HL-60 (cell line): Measurements from ENCODE around the gene TMIE.

Experiments used
- DNase-seq, 2 experiments: peaks; one replicate each; pipeline ENCODE4 v3.0.0-alpha.2; 2010 to 2020; ENCODE audit warnings: low read depth in 1 of 2, low spot score in 1 of 2
- H3K27ac ChIP-seq: fragments of 250-450 bp; sonication (Bioruptor Pico); replicated peaks from 2 replicates; pipeline ENCODE4 v1.5.1; 2020; ENCODE audit warnings: mild to moderate bottlenecking, moderate library complexity
- H3K27me3 ChIP-seq: fragments of 250-450 bp; sonication (Bioruptor Pico); 2 replicates; pipeline ENCODE4 v1.5.1; 2021; ENCODE audit warnings: mild to moderate bottlenecking, moderate library complexity; ENCODE audit not compliant: insufficient read depth, poor library complexity, severe bottlenecking
- H3K4me3 ChIP-seq: replicated peaks from 2 replicates; pipeline ENCODE4 v1.5.1; 2011; ENCODE audit warnings: mild to moderate bottlenecking, control low read depth, low read length; ENCODE audit not compliant: insufficient read depth
- GABPA ChIP-seq: IDR thresholded peaks from 2 replicates; pipeline ENCODE4 v1.6.1; 2012; ENCODE audit warnings: low read depth
- POLR2AphosphoS5 ChIP-seq: IDR thresholded peaks from 2 replicates; pipeline ENCODE4 v1.6.1; 2012; ENCODE audit warnings: low read depth
- SPI1 ChIP-seq: IDR thresholded peaks from 2 replicates; pipeline ENCODE4 v1.6.1; 2012; ENCODE audit warnings: low read depth, mild to moderate bottlenecking, borderline replicate concordance
- TF ChIP-seq, protein P1 (sequence below): IDR thresholded peaks from 2 replicates; pipeline ENCODE4 v1.6.1; 2012; ENCODE audit warnings: low read depth; ENCODE audit not compliant: insufficient replicate concordance
- TF ChIP-seq, protein P2 (sequence below): IDR thresholded peaks from one replicate; pipeline ENCODE4 v1.5.1; 2011; ENCODE audit warnings: low read length, control low read depth, inconsistent platforms; ENCODE audit not compliant: insufficient read depth

Gene TMIE

DNA sequence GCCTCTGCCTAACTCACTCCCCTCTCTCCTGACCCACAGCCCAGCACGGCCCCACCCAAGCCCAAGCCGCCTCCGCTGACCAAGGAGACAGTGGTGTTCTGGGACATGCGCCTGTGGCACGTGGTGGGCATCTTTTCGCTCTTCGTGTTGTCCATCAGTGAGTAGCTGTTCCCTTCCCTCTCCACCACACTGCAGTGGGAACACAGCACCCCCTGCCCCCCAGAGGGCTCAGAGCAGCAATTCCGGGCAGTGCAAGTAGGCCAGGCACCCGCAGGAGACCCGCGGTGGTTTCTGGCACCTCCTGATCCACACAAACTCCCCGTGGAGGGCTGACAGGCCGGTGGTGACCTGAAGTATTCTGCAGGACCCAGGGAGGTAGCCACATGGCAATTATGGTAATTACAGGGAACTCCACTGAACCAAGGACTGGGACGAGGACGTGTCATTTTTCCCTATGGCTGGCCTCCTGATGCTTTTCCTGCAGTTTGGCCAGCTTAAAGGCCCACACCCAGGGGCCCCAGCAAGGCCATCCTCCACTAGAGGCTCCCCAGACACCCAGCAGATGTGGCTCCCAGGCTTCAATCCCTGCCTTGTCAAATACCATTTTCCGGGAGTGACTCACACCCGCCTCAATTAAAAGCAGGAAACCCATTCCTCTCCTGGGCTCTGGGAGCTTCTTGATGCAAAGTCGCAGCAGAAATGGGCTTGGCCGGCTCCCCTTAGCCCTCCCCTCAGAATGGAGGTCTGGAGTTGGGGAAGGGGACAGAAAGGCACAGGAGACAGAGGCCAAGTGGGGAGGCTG lies 4.8 kb downstream of the TMIE start:
- TF ChIP-seq, protein P1, sequence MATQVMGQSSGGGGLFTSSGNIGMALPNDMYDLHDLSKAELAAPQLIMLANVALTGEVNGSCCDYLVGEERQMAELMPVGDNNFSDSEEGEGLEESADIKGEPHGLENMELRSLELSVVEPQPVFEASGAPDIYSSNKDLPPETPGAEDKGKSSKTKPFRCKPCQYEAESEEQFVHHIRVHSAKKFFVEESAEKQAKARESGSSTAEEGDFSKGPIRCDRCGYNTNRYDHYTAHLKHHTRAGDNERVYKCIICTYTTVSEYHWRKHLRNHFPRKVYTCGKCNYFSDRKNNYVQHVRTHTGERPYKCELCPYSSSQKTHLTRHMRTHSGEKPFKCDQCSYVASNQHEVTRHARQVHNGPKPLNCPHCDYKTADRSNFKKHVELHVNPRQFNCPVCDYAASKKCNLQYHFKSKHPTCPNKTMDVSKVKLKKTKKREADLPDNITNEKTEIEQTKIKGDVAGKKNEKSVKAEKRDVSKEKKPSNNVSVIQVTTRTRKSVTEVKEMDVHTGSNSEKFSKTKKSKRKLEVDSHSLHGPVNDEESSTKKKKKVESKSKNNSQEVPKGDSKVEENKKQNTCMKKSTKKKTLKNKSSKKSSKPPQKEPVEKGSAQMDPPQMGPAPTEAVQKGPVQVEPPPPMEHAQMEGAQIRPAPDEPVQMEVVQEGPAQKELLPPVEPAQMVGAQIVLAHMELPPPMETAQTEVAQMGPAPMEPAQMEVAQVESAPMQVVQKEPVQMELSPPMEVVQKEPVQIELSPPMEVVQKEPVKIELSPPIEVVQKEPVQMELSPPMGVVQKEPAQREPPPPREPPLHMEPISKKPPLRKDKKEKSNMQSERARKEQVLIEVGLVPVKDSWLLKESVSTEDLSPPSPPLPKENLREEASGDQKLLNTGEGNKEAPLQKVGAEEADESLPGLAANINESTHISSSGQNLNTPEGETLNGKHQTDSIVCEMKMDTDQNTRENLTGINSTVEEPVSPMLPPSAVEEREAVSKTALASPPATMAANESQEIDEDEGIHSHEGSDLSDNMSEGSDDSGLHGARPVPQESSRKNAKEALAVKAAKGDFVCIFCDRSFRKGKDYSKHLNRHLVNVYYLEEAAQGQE, result no peak
- TF ChIP-seq GABPA (no peak), POLR2AphosphoS5 (no peak), SPI1 (no peak)
- TF ChIP-seq, protein P2, sequence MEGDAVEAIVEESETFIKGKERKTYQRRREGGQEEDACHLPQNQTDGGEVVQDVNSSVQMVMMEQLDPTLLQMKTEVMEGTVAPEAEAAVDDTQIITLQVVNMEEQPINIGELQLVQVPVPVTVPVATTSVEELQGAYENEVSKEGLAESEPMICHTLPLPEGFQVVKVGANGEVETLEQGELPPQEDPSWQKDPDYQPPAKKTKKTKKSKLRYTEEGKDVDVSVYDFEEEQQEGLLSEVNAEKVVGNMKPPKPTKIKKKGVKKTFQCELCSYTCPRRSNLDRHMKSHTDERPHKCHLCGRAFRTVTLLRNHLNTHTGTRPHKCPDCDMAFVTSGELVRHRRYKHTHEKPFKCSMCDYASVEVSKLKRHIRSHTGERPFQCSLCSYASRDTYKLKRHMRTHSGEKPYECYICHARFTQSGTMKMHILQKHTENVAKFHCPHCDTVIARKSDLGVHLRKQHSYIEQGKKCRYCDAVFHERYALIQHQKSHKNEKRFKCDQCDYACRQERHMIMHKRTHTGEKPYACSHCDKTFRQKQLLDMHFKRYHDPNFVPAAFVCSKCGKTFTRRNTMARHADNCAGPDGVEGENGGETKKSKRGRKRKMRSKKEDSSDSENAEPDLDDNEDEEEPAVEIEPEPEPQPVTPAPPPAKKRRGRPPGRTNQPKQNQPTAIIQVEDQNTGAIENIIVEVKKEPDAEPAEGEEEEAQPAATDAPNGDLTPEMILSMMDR, result no peak
- no peak for DNase-seq
- Histone ChIP-seq H3K27ac (no peak overlapping the region), H3K4me3 (no peak overlapping the region), H3K27me3 (peaks cover 10% of the 10 kb centered on the region)

DNA sequence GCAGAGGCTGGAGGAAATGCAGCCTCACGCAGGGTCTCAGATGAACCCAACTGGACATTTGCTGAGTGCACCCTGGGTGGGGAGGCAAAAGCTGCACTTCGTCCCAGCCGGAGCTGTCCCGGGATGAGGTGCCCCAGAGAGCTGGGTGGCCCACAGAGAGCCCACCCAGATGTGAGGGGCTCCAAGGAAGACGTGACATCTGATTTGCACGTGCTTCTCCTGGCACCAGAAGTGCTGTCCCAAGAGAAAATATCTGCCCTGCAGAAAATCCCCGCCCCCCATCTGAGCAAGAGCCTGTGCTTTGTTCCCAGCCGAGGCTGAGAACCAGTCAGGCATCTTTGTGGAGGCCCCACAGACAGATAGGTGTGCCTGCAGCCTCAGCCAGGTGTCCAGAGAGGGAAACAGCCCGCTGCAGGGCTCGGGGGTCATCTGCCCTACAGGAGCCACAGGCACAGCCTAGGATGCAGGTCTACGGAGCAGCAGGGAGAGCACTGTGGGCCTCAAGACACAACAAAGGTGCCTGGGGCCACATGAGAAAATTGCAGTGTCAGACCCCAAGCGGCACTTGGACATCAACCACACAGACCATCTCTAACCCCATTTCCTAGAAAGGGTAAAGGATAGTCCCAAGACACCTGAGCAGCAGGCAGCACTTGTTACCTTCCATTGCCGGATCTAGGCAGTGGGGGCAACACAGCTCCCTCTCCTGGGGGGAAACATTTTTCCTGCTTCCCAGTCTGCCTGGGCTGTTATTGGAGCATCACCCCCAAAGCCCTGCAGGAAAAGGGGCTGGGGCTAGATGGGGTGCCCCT lies 5.8 kb downstream of the TMIE start:
- no peak overlapping the region for H3K27ac ChIP-seq
- H3K4me3 ChIP-seq, result no peak overlapping the region
- TF ChIP-seq, protein P2, result no peak
- TF ChIP-seq, protein P1, result no peak
- no peak for DNase-seq
- H3K27me3 ChIP-seq, result peaks cover 4% of the 10 kb centered on the region

DNA sequence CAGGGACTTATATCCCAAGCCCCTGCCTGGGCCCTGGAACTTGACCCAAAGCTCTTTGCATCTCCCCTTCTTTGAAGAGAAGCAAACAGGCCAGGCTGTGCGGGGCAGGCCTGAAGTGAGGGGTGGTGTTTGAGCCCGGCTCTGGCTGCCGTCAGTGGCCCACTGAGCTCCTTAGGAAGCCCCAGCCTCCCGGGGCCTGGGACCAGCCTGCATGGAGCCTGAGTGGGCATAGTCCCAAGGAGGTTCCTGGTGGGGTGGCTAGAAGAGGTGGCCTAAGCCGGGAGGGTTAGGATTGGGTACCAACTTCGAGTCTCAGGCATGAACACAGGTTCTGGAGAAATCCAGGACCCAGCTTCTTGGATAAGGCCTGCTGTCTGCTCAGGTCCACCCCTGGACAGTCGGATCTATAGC lies 6.4 kb downstream of the TMIE start:
- Histone ChIP-seq H3K27me3 (no peaks in the 10 kb centered on the region), H3K4me3 (no peak overlapping the region), H3K27ac (no peak overlapping the region)
- no peak for DNase-seq
- TF ChIP-seq POLR2AphosphoS5, result no peak
- no peak for TF ChIP-seq SPI1
- TF ChIP-seq, protein P1, result no peak
- TF ChIP-seq, protein P2, result no peak
- TF ChIP-seq GABPA, result no peak
